Ammon's horn (tissue), 1 donor: Measurements from ENCODE around the gene SLC25A25.

Source experiments
- DNase-seq: peaks from one replicate; pipeline ENCODE4 v3.0.0-alpha.2; 2016; ENCODE audit warnings: low spot score

The SLC25A25 gene

GRCh38 chr9:128096616-128097536 lies 28.8 kb downstream of the SLC25A25 start:
- no peak for DNase-seq

GRCh38 chr9:128097543-128098296 lies 29.7 kb downstream of the SLC25A25 start:
- DNase-seq: no peak

GRCh38 chr9:128098297-128099230 lies 30.5 kb downstream of the SLC25A25 start:
- DNase-seq: peak; percentile 93

- DNase-seq: no peak
These were observed 31.3 kb downstream of the SLC25A25 start for GRCh38 chr9:128099231-128099931.

- no peak for DNase-seq
These were observed 32.0 kb downstream of the SLC25A25 start for GRCh38 chr9:128099932-128100491.

- no peak for DNase-seq
These were observed 32.5 kb downstream of the SLC25A25 start for GRCh38 chr9:128100581-128100980.

- DNase-seq: no peak
These were observed 33.2 kb downstream of the SLC25A25 start for GRCh38 chr9:128101231-128101661.

GRCh38 chr9:128101690-128102089 lies 33.7 kb downstream of the SLC25A25 start:
- DNase-seq: no peak

- DNase-seq: no peak
These were observed 34.2 kb downstream of the SLC25A25 start for GRCh38 chr9:128102196-128102595.

- DNase-seq: no peak
These were observed 35.0 kb downstream of the SLC25A25 start for GRCh38 chr9:128102861-128103588.

- no peak for DNase-seq
These were observed 35.5 kb downstream of the SLC25A25 start for GRCh38 chr9:128103589-128103962.

- DNase-seq: no peak
These were observed 36.2 kb downstream of the SLC25A25 start for GRCh38 chr9:128104171-128104618.

- no peak for DNase-seq
These were observed 37.6 kb downstream of the SLC25A25 start for GRCh38 chr9:128105538-128106175.

GRCh38 chr9:128106181-128106939 lies 38.3 kb downstream of the SLC25A25 start:
- DNase-seq: no peak

- DNase-seq: no peak
These were observed 39.0 kb downstream of the SLC25A25 start for GRCh38 chr9:128106940-128107467.

GRCh38 chr9:128107468-128108268 lies 39.6 kb downstream of the SLC25A25 start:
- no peak for DNase-seq

GRCh38 chr9:128108269-128109049 lies 40.4 kb downstream of the SLC25A25 start:
- no peak for DNase-seq
